Measurements from ENCODE around the gene RAB9A.
"Not testable (repeated sequence)": the region's sequence is repeated elsewhere in the genome, so short reads cannot be mapped to it uniquely, and the experiment has no call there.

RAB9A gene

GRCh38 chrX:13669246-13669737, 19.6 kb upstream of the RAB9A start:
- no peak for DNase-seq (ENCODE audit: low read depth in 2 of 2, low spot score in 1 of 2)

DNA sequence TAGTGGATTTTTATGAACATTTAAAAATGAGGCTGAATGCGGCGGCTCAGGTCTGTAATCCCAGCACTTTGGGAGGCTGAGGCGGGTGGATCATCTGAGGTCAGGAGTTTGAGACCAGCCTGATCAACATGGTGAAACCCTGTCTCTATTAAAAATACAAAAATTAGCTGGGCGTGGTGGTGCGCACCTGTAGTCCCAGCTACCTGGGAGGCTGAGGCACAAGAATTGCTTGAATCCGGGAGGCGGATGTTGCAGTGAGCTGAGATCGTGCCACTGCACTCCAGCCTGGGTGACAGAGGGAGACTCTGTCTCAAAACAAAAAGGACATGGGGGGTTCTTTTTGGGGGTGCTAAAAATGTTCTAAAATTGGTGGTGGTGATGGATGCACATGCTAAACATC, 19.2 kb upstream of the RAB9A start:
- not testable (repeated sequence) for DNase-seq (ENCODE audit: low read depth in 2 of 2, low spot score in 1 of 2)

- DNase-seq (ENCODE audit: low read depth in 2 of 2, low spot score in 1 of 2) = no peak
These were observed 18.7 kb upstream of the RAB9A start for GRCh38 chrX:13670197-13670596.

GRCh38 chrX:13673016-13673415, 15.9 kb upstream of the RAB9A start:
- no peak for DNase-seq (ENCODE audit: low read depth in 2 of 2, low spot score in 1 of 2)

DNA sequence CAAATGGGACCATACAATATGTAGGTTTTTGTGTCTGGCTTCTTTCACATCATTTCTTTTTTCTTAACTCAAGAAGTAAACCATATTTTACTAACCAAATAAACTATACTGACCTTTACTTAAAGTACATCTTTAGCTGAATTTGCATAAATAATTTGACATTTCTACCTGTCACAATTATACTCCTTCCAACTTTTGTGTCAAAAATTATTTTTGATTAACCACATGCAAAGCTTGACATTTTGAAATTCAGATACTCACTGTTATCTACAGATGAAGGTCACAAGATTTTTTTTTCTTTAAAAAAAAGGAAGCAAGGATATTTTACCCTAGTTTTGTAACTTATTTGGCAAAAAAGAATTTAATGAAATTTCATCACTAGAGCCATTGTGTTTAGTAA, 12.0 kb upstream of the RAB9A start:
- DNase-seq (ENCODE audit: low read depth in 2 of 2, low spot score in 1 of 2) = no peak

GRCh38 chrX:13679700-13680099, 9.2 kb upstream of the RAB9A start:
- DNase-seq (ENCODE audit: low read depth in 2 of 2, low spot score in 1 of 2) = not testable (repeated sequence)

GRCh38 chrX:13681595-13681994, 7.3 kb upstream of the RAB9A start:
- no peak for DNase-seq (ENCODE audit: low read depth in 2 of 2, low spot score in 1 of 2)

- DNase-seq (ENCODE audit: low read depth in 2 of 2, low spot score in 1 of 2) = no peak
These were observed 4.6 kb upstream of the RAB9A start for GRCh38 chrX:13684361-13684760.

DNA sequence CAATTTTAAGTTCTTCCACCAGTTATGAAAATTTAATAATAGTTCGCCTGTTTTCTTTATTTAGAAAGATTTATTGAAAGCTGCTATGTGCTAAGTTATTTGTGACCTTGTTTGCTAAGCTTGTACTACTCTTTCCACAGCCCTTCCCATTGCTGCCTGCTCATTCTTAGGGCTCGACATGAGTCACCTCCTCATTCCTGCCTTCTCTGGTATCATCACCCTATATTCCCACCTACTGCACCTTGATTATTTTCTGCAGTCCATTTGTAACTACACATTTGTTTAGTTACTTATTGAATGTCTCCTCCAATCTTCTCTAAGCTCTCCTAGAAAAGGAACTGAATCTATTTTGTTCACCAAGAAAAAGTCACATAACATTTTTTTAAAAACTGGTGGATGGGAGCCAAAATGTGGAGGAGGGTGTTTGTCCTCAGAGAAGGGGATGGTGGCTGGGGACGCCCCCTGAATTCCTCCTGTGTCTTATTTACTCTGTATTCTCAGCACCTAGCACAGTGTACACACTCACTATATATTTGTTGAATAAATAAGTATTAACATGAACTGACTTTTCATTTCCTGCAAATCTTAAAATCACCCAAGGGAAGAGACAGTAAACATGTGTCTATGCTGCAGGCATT, 3.7 kb upstream of the RAB9A start:
- DNase-seq (ENCODE audit: low read depth in 2 of 2, low spot score in 1 of 2) = no peak

DNA sequence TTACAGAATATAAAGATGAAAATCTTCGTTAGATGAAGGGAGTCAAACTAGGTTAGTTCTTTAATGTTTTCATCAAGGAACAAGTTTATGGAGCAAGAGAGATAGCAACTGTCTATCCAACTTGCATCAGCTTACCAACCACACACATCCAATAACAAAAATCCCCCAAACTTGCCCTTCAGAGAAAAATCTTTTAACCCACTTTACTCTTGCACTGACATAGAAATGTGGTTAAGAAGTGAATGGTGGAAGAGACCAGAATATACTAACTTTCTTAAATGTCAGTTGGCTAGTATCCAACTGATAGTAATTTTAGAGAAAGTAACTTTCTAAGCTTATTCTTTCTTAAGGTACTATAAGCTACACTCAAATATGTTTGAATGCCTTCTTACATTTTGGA, 1.7 kb upstream of the RAB9A start:
- DNase-seq (ENCODE audit: low read depth in 2 of 2, low spot score in 1 of 2) = no peak

- no peak for DNase-seq (ENCODE audit: low read depth in 2 of 2, low spot score in 1 of 2)
These were observed 457 bp upstream of the RAB9A start for GRCh38 chrX:13688384-13688957.

- DNase-seq (ENCODE audit: low read depth in 2 of 2, low spot score in 1 of 2) = no peak
These were observed 848 bp downstream of the RAB9A start for GRCh38 chrX:13689741-13690211.

DNA sequence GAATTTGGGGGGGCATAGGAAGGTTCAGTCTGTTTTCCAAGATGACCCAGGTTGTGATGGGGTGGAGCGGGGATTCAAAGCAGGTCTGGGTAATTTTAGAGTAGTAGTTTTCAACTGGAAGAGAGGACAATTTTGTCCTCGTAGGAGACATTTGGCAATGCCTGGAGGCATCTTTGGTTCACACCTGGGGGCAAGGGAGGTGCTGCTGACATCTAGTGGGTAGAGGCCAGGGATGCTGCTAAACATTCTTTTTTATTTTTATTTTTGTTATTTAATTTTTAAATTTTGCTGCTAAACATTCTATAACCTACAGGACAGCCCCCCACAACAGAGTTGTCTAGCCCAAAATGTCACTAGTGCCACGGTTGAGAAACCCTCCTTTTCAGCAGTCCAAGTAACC, 1.9 kb downstream of the RAB9A start:
- no peak for DNase-seq (ENCODE audit: low read depth in 2 of 2, low spot score in 1 of 2)

DNA sequence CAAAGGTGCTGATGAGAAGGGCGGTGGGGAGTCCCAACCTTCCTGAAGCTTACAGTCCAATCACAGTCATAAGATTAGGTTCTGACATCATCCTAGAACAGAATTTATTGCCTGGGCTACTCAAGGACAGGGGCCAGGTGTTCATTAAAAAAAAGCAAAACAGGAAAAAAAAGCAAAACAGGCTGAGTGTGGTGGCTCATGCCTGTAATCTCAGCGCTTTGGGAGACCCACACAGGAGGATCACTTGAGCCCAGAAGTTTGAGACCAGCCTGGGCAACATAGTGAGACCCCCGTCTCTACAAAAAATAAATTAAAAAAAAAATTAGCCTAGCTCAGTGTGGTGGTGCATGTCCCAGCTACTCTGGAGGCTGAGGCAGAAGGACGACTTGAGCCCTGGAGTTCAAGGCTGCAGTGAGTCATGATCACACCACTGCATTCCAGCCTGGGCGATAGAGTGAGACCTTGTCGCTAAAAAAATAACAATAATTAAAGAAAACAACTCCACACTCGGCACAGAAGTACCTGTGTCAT, 3.0 kb downstream of the RAB9A start:
- DNase-seq (ENCODE audit: low read depth in 2 of 2, low spot score in 1 of 2) = no peak

GRCh38 chrX:13692771-13693231, 3.9 kb downstream of the RAB9A start:
- no peak for DNase-seq (ENCODE audit: low read depth in 2 of 2, low spot score in 1 of 2)

DNA sequence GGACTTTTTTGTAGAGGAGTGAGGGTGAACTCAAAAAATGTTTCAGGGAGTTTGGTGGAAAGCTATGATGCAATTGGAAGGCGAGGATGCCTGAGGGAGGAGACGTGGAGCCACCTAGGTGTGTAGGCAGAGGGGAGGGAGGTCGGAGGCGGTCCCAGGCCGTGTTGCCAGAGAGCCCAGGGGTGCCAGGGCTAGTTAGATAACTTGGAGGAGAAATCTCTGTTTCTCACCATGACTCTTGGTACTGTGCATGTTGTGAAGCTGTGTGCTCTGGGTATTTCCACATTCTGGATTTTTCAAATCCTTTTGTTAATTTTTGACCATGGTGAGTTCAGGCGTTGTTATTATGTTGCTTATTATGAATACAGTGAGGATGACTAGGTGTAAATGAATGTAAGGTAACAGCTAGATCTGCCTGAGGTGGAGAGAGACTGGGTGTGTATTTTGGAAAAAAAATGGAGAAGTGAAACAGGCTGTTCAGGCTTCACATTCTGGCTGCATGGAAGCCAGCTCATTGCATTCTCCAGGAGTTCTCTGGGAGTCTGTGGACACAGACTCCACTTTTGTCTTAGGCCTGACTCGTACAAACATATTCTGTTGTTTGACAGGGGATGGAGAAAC, 4.5 kb downstream of the RAB9A start:
- DNase-seq (ENCODE audit: low read depth in 2 of 2, low spot score in 1 of 2) = no peak

DNA sequence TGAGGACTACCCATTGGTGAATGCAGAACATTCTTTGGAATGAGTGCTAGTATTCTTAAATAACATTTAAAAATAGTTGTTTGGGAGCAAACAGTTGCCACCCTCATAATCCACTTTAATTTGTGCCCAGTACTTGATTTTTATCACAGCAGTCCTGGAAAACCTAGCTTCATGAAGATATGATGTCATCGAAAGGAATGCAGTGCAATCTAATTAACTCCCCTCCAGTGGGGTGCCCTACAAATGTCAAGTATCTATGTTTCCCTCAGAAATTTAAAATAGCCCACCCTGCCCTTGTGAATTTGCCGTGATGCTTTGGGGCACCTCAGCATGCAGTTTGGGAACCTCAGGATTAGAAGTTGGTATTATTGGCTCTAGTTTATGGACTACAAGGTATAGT, 5.4 kb downstream of the RAB9A start:
- DNase-seq (ENCODE audit: low read depth in 2 of 2, low spot score in 1 of 2) = no peak

- DNase-seq (ENCODE audit: low read depth in 2 of 2, low spot score in 1 of 2) = no peak
These were observed 6.1 kb downstream of the RAB9A start for GRCh38 chrX:13694983-13695382.

DNA sequence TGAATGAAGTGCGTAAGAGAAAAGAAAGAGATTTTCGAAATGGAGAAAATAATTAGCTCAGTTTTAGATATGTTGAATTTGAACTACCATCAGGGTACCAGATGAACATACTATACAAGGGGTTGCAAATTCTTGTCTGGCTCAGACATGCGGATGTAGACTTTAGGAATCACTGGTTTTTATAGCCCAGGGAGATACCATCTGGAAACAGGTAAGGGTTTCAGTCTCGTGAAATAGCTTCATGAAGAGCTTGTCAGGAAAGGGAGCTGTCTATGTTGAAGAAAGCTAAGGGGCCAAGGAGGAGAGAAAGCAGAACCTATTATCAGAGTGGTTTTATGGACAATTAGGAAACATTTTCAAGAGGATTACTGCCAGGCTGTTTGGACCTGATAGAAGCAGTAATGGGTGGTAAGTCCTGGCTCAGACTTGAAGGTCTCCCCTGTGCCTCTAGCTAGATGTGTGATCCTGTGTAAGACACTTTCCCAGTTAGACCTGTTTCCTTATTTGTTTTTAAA, 6.7 kb downstream of the RAB9A start:
- no peak for DNase-seq (ENCODE audit: low read depth in 2 of 2, low spot score in 1 of 2)

DNA sequence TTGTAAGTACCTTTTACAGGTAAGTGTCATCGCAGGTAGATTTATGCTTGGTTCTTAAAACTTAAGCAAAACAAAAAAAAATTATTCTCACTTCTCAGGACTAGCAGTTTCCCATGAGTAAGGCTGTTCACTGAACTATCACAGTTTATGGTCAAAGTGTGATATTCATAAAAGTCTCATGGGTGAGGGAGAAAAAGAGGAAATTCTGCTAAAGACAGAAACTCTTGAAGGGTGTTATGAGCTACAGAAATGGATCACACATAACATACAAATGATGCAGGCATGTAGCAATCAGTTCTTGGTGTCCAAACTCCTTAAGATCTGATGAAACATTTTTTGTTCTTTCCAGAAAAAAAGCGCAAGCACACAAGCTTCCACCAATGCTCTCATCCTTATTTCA, 8.5 kb downstream of the RAB9A start:
- no peak for DNase-seq (ENCODE audit: low read depth in 2 of 2, low spot score in 1 of 2)

DNA sequence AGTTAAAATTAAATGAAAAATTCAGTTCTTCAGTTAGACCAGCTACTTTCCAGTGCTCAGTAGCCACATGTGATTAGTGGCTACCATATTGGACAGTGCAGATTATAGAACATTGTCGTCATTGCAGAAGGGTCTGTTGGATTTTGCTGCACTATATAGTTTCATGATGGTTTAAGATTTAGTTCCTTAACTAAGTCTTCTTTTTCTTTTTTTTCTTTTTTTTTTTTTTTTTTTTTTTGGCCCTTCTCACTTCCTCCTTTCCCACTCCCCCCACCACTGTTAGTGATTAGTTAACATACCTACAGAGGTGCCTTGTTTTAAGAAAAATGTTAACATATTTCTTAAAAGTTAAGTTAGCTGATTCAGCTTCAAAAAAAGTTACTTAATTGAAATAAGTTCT, 9.0 kb downstream of the RAB9A start:
- no peak for DNase-seq (ENCODE audit: low read depth in 2 of 2, low spot score in 1 of 2)

DNA sequence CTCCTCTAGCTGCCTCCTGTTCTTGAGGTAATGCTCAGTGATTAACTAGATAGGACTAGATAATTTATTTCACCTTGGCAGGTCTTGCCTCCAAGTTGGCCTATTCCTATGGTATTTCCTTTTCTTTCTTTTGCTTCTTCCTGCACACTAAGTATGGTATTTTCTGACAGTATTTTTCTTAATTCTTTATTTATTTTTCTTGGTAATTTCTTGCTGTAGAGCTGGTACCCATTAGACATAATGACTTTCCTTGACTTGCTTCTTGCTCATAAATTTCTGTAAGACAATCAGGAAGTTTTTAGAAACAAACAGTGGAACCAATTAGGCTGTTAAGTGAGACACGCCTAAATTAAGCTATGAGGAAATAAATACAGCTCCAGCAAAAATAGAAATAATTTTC, 9.5 kb downstream of the RAB9A start:
- DNase-seq (ENCODE audit: low read depth in 2 of 2, low spot score in 1 of 2) = no peak

Measured in stimulated activated CD8-positive, alpha-beta memory T cell treated with anti-CD3 and anti-CD28 coated beads, Interleukin-4, amount 100 ng/mL, for 1 hour (primary cell).